HG03280 (cell line): ENCODE results near the gene MAGEL2.
"Not testable (repeated sequence)": the region's sequence is repeated elsewhere in the genome, so short reads cannot be mapped to it uniquely, and the experiment has no call there.

Experiments used
- ATAC-seq: cut with Tn5 transposase; IDR thresholded peaks from one replicate; pipeline ENCODE4 v1.9.1; 2021; ENCODE audit warnings: mild to moderate bottlenecking, moderate library complexity; ENCODE audit not compliant: unreplicated experiment

The MAGEL2 gene

DNA sequence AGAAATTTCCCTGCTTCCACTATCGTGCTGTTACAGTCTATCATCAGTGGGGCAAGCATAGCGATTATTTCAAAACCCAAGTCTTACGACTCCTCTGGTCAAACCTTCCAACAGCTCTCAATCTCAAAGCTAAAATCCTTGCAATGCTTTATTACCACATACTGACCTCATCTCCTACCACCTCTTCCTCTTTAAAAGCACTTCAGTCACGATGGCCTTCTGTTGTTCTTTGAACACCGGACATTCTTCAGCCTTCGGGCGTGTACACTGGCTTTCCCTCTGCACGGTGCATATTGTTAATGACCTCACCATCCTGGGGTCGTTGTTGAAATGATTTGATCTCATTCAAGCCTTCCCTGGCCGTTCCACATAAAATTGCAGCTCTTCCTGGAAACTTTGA lies 31.1 kb downstream of the MAGEL2 start:
- no peak for ATAC-seq

DNA sequence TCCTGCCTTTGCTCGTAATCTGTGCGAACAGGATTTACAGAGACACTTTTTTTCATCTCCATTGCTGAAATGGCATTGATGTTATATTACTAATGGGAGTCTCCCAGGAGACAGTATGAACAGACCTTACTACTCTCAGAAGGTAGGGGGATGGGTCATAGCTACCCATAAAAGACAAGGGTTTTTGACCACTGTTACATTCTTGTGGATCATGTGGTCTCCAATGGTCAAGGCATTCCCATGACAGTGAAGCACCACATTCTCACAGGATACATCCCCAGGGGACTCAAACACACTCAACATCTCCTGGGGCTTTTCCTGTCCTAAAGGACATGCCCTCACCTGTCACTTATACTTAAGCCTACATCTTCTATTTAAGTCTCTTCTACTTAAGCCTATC lies 41.4 kb downstream of the MAGEL2 start:
- no peak for ATAC-seq

DNA sequence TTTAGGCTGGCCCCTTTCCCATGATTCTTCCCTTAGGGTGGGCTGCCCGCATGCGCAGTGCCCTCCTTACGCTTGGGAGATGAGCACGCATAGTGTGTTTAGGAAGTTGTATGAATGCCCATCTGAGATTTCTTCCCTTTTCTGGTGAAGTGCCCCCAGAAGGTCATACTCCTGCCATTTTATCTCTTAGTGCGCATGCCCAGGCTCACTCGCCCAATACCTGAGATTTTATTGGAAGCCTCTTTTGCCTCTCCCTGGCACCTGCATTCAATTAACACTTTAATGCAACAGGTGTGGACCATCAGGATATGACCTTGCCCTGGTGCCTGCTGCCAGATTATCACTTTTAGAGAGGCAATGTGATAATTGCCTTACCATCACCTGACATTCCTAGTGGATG lies 45.5 kb downstream of the MAGEL2 start:
- ATAC-seq = no peak

DNA sequence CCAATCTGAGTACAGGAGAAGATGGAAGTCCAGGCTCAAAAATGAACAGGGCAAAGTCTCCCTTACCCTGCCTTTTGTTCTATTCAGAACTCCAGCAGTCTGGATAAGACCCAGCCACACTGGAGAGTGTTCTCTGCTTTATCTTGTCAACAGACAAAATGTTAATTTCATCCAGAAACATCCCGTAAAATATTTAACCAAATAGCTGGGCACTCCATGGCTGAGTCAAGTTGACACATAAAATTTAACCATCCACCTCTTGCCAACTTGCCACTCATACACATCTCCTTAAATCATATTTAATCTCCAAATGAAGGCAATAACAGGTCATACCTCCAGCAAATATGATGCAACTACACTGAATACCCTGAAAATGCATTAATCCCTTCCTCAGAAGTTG lies 48.6 kb downstream of the MAGEL2 start:
- ATAC-seq = no peak

DNA sequence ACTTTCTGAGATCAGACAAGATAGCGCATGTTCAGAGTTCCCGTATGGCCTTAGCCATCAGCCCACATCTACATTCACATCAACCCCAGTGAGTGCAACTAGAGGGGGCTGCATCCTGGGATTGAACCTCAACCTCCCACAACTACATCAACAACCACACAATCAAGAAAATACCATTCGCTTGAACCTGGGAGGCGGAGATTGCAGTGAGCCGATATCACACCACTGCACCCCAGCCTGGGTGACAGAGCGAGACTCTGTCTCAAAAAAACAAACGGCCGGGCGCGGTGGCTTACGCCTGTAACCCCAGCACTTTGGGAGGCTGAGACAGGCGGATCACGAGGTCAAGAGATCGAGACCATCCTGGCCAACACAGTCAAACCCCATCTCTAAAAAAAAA lies 50.4 kb downstream of the MAGEL2 start:
- ATAC-seq = not testable (repeated sequence)

DNA sequence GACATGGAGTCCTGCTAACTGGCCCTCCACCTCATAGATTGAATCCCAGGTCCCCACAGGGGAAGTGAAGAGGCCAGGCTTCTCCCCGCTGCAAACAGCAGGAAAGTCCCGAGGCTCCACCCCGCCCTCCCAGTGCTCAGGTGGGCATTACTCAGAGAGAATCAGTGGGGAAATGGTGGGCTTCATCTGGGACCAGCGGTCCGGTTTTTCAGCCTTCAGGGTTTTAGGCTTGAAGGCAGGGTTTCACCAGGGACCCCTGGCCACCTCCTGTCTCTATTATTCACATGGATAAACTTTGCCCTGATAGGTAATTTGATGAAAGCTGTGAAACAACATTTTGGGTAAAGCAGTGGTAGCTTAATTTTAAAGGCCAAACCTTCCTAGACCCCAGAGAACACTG lies 50.9 kb downstream of the MAGEL2 start:
- no peak for ATAC-seq

DNA sequence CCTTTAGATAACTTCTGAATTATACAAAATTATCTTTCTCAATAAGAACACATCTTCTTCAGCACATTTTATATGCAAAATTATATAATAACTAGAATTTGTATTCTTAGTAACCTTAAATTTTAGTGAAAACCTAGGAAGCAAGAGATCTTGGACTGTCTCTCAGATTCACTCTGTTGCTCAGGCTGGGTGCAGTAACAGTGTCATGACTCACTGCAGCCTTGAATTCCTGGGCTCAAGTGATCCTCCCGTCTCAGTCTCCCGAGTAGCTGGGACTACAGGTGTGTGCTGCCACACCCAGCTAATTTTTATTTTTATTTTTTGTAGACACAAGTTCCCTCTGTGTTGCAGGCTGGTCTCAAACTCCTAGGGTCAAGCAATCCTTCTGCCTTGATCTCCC lies 52.3 kb downstream of the MAGEL2 start:
- no peak for ATAC-seq

DNA sequence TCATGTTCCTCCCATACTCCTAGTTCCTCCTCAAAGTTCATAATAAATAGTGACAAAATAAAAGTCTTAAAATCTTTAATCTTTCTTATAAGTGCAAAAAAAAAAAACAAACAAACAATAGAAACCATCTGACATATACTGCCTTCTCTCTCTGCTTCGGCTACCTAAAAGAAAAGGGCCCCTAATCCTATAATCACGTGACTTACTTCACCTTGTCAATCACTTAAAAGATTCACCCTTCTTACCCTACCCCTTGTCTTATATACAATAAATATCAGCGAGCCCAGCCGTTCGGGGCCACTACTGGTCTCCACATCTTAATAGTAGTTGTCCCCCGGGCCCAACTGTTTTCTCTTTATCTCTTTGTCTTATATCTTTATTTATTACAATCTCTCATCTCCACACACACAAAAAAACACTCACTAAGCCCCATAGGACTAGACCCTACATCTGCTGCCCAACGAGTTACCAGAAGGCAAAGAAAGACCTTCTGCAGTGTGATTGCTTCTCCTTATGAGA lies 53.4 kb downstream of the MAGEL2 start:
- ATAC-seq = no peak
